ENCODE data around the gene ENDOV. TPM values are rescaled to one million over a fixed set of nuclear protein-coding genes. Genes with fewer than 3 reads are reported as not detected.

The ENDOV gene
- total RNA-seq, 1 donor from 2014 or later, result 11.8 TPM

- intact Hi-C loops (cut with DNase I), result loop anchor here (10.0 kb wide), 1 partner anchor 658 kb away; no protein-coding TSS in a partner anchor
Measured at GRCh38 chr17:80446645-80447405, 31.9 kb downstream of the ENDOV start.

GRCh38 chr17:80447790-80448189 is 32.8 kb downstream of the ENDOV start:
- DNase-seq (ENCODE audit: extremely low spot score in 2 of 2), result no peak
- TF ChIP-seq POLR2A (IDR thresholded peaks at IDR 0.05) (no peak), CTCF (IDR thresholded peaks at IDR 0.05) (no peak), POLR2AphosphoS5 (IDR thresholded peaks at IDR 0.05; ENCODE audit: insufficient read depth in 1 of 2, low read depth in 1 of 2) (no peak)
- H3K27me3 ChIP-seq, result no peaks in the 10 kb centered on the region
- H3K36me3 ChIP-seq, result no peaks in the 10 kb centered on the region
- no peak overlapping the region for H3K4me3 ChIP-seq
- intact Hi-C loops (cut with DNase I), result loop anchor here (10.0 kb wide), 1 partner anchor 657 kb away; no protein-coding TSS in a partner anchor
- no peak overlapping the region for H3K27ac ChIP-seq
- no peaks in the 10 kb centered on the region for H3K4me1 ChIP-seq
- no peaks in the 10 kb centered on the region for H3K9me3 ChIP-seq

More at GRCh38 chr17:80446645-80447405, 31.9 kb downstream of the ENDOV start:
- TF ChIP-seq POLR2A (IDR thresholded peaks at IDR 0.05) (no peak), CTCF (IDR thresholded peaks at IDR 0.05) (no peak), POLR2AphosphoS5 (IDR thresholded peaks at IDR 0.05; ENCODE audit: insufficient read depth in 1 of 2, low read depth in 1 of 2) (no peak)
- H3K36me3 ChIP-seq, result no peaks in the 10 kb centered on the region
- no peak overlapping the region for H3K4me3 ChIP-seq
- H3K27ac ChIP-seq, result no peak overlapping the region
- H3K9me3 ChIP-seq, result no peaks in the 10 kb centered on the region
- no peaks in the 10 kb centered on the region for H3K27me3 ChIP-seq
- no peak for DNase-seq (ENCODE audit: extremely low spot score in 2 of 2)
- no peaks in the 10 kb centered on the region for H3K4me1 ChIP-seq

- Histone ChIP-seq H3K9me3 (no peaks in the 10 kb centered on the region), H3K4me3 (no peak overlapping the region), H3K4me1 (peaks cover 7% of the 10 kb centered on the region), H3K27me3 (no peaks in the 10 kb centered on the region), H3K27ac (no peak overlapping the region), H3K36me3 (no peaks in the 10 kb centered on the region)
- intact Hi-C loops (cut with DNase I), result loop anchor here (10.0 kb wide), 1 partner anchor 655 kb away; no protein-coding TSS in a partner anchor
- DNase-seq (ENCODE audit: extremely low spot score in 2 of 2), result no peak
- TF ChIP-seq POLR2A (IDR thresholded peaks at IDR 0.05) (no peak), CTCF (IDR thresholded peaks at IDR 0.05) (no peak), POLR2AphosphoS5 (IDR thresholded peaks at IDR 0.05; ENCODE audit: insufficient read depth in 1 of 2, low read depth in 1 of 2) (no peak)
Measured at GRCh38 chr17:80449194-80449929, 34.4 kb downstream of the ENDOV start.

GRCh38 chr17:80449930-80450576 is 35.1 kb downstream of the ENDOV start:
- no peak for DNase-seq (ENCODE audit: extremely low spot score in 2 of 2)
- Histone ChIP-seq H3K36me3 (no peaks in the 10 kb centered on the region), H3K27ac (no peak overlapping the region), H3K4me1 (peaks cover 7% of the 10 kb centered on the region), H3K4me3 (no peak overlapping the region), H3K9me3 (no peaks in the 10 kb centered on the region), H3K27me3 (no peaks in the 10 kb centered on the region)
- intact Hi-C loops (cut with DNase I), result loop anchor here (10.0 kb wide), 2 partner anchors 415 to 655 kb away; no protein-coding TSS in a partner anchor
- TF ChIP-seq POLR2AphosphoS5 (IDR thresholded peaks at IDR 0.05; ENCODE audit: insufficient read depth in 1 of 2, low read depth in 1 of 2), result no peak
- no peak for TF ChIP-seq CTCF (IDR thresholded peaks at IDR 0.05)
- TF ChIP-seq POLR2A (IDR thresholded peaks at IDR 0.05), result no peak
